HepG2 (cell line): ENCODE measurements around the gene FOXE3. TPM values are rescaled to one million over a fixed set of nuclear protein-coding genes. Genes with fewer than 3 reads are reported as not detected.
A peak's percentile ranks its signal among the peaks of the same experiment; 100 is the strongest.

Source experiments
- ATAC-seq: fragments of 200-7000 bp; cut with Tn5 transposase; 3 replicates; pipeline ENCODE4 v1.9.1; 2020; ENCODE audit warnings: mild to moderate bottlenecking, moderate library complexity
- BruUV-seq: library from RNA; stranded (reverse); fragments of 400-500 nt; replicated peaks from 2 replicates; lab custom pipeline; 2021; lab: Mats Ljungman, UMichigan
- CTCF ChIA-PET: fragments of 300-600 bp; formaldehyde crosslinking; extraction: SDS; loops from one replicate; lab custom pipeline; 2021; ENCODE audit warnings: low total read pairs, inconsistent platforms, low intra/inter-chr PET ratio; lab: Yijun Ruan, JAX
- POLR2A ChIA-PET: fragments of 350-600 bp; sonication (Branson Sonifier 250); formaldehyde crosslinking; loops from one replicate; lab custom pipeline; 2020; ENCODE audit warnings: antibody characterized with exemption, inconsistent platforms; lab: Yijun Ruan, JAX
- DNase-seq: peaks from one replicate; pipeline ENCODE4 v3.0.0-alpha.2; 2015; ENCODE audit warnings: low spot score
- FAIRE-seq: peaks from 3 replicates; lab custom pipeline; 2011; peaks lifted over from hg19 to GRCh38; lab: Jason Lieb, UNC
- H2AFZ ChIP-seq: one replicate; pipeline ENCODE4 v1.6.1; 2011; ENCODE audit warnings: low read length, inconsistent platforms
- H3K27ac ChIP-seq: fragments of 300-600 bp; 3 replicates; pipeline ENCODE4 v1.8.0; 2011; ENCODE audit warnings: mixed run types, mild to moderate bottlenecking, mixed read lengths, low read length, inconsistent platforms; ENCODE audit not compliant: insufficient read depth; ENCODE audit errors: extremely low read length
- H3K27me3 ChIP-seq, 2 experiments: fragments of 200-600 bp in 1 of 2; 2 replicates in 1 of 2; 3 replicates in 1 of 2; pipeline versions ENCODE4 v1.6.0 to v1.8.0; 2011; ENCODE audit warnings: low read length in 2 of 2, mild to moderate bottlenecking in 2 of 2, moderate library complexity in 2 of 2, inconsistent platforms in 1 of 2; ENCODE audit not compliant: insufficient read depth in 2 of 2, control insufficient read depth in 1 of 2
- H3K36me3 ChIP-seq, 2 experiments: fragments of 200-600 bp in 1 of 2; replicated peaks in 1 of 2; 2 replicates in 1 of 2; 3 replicates in 1 of 2; pipeline versions ENCODE4 v1.5.1 to v1.8.0; 2011; ENCODE audit warnings: low read length in 2 of 2, inconsistent platforms in 1 of 2; ENCODE audit not compliant: insufficient read depth in 2 of 2, control insufficient read depth in 1 of 2
- H3K4me1 ChIP-seq: 2 replicates; pipeline ENCODE4 v1.5.1; 2012; ENCODE audit warnings: low read length, inconsistent platforms; ENCODE audit not compliant: insufficient read depth
- H3K4me2 ChIP-seq: 2 replicates; pipeline ENCODE4 v1.6.0; 2011; ENCODE audit warnings: low read depth, low read length, inconsistent platforms
- H3K4me3 ChIP-seq, 3 experiments: fragments of 200-600 bp in 1 of 3; sonication (generic), shearing (Covaris generic) in 1 of 3; replicated peaks in 1 of 3; 2 replicates each; pipeline ENCODE4 v1.5.1; 2011 to 2016; ENCODE audit warnings: low read length in 3 of 3, inconsistent platforms in 2 of 3, low read depth in 2 of 3, mild to moderate bottlenecking in 2 of 3, control low read depth in 1 of 3, mixed read lengths in 1 of 3; ENCODE audit not compliant: insufficient read depth in 1 of 3
- H3K79me2 ChIP-seq: one replicate; pipeline ENCODE4 v1.6.1; 2011; ENCODE audit warnings: low read length, inconsistent platforms; ENCODE audit not compliant: insufficient read depth
- H3K9ac ChIP-seq: 2 replicates; pipeline ENCODE4 v1.6.0; 2011; ENCODE audit warnings: mild to moderate bottlenecking, low read depth, low read length, inconsistent platforms; ENCODE audit not compliant: insufficient read depth
- H3K9me3 ChIP-seq: 2 replicates; pipeline ENCODE4 v1.5.1; 2012; ENCODE audit warnings: mild to moderate bottlenecking, low read length
- H4K20me1 ChIP-seq: 2 replicates; pipeline ENCODE4 v1.6.0; 2011; ENCODE audit warnings: inconsistent platforms, mild to moderate bottlenecking, low read length, moderate library complexity; ENCODE audit not compliant: insufficient read depth
- CEBPB ChIP-seq: IDR thresholded peaks from 2 replicates; pipeline ENCODE4 v1.6.1; 2011; ENCODE audit warnings: low read depth, low read length, improper control_type of control experiment, borderline replicate concordance
- HNF4A ChIP-seq: sonication (generic); formaldehyde crosslinking; IDR thresholded peaks from 2 replicates; pipeline ENCODE4 v1.4.0; 2020; ENCODE audit warnings: missing genetic modification reagents
- NCOR1 ChIP-seq: fragments of 200-600 bp; sonication (generic); IDR thresholded peaks from 2 replicates; pipeline ENCODE4 v1.7.0; 2017; ENCODE audit warnings: antibody characterized with exemption, low read length, borderline replicate concordance
- NFE2L1 ChIP-seq: sonication (generic); formaldehyde crosslinking; IDR thresholded peaks from 2 replicates; pipeline ENCODE4 v1.4.0; 2020; ENCODE audit warnings: missing genetic modification reagents, mild to moderate bottlenecking, borderline replicate concordance
- NFE2L2 ChIP-seq: fragments of 150-350 bp; IDR thresholded peaks from 2 replicates; pipeline ENCODE4 v1.6.1; 2014; ENCODE audit warnings: low read length
- PATZ1 ChIP-seq: sonication (generic); formaldehyde crosslinking; IDR thresholded peaks from 2 replicates; pipeline ENCODE4 v1.4.0; 2020; ENCODE audit warnings: missing genetic modification reagents
- POLR2AphosphoS5 ChIP-seq: IDR thresholded peaks from 2 replicates; pipeline ENCODE4 v1.6.1; 2012; ENCODE audit warnings: low read depth, low read length
- SETDB1 ChIP-seq: sonication (generic); formaldehyde crosslinking; IDR thresholded peaks from 2 replicates; pipeline ENCODE4 v1.5.1; 2020; ENCODE audit warnings: missing genetic modification reagents, mild to moderate bottlenecking, borderline replicate concordance
- ZFP36 ChIP-seq: fragments of 150-350 bp; IDR thresholded peaks from 2 replicates; pipeline ENCODE4 v1.6.1; 2018; ENCODE audit warnings: borderline replicate concordance, low read length, low read depth; ENCODE audit not compliant: partially characterized antibody
- ZNF234 ChIP-seq: sonication (generic); formaldehyde crosslinking; conservative IDR thresholded peaks from 2 replicates; pipeline ENCODE4 v1.5.1; 2020; ENCODE audit warnings: mild to moderate bottlenecking, missing genetic modification reagents
- ZNF605 ChIP-seq: sonication (generic); formaldehyde crosslinking; IDR thresholded peaks from 2 replicates; pipeline ENCODE4 v1.8.0; 2022; ENCODE audit warnings: mild to moderate bottlenecking, missing genetic modification reagents
- ZNF790 ChIP-seq: sonication (generic); formaldehyde crosslinking; IDR thresholded peaks from 2 replicates; pipeline ENCODE4 v1.8.0; 2022; ENCODE audit warnings: missing genetic modification reagents, mild to moderate bottlenecking, borderline replicate concordance
- WGBS: methylation state at CpG from one replicate; pipeline ENCODE4 v1.1.6; 2017; ENCODE audit warnings: low lambda C conversion rate; 5-methylcytosine and 5-hydroxymethylcytosine counted together
- in situ Hi-C: cut with HindIII; loops from 2 replicates; pipeline ENCODE4 v1.10.0; 2017; ENCODE audit warnings: low pct_unique_long_range_greater_than_20kb; ENCODE audit not compliant: extremely low pct_ligation_motif_present
- intact Hi-C: fragments of 100-400 bp; cut with micrococcal nuclease; formaldehyde crosslinking; loops from one replicate; pipeline ENCODE4 v1.10.0; 2022; ENCODE audit not compliant: unreplicated experiment
- polyA plus RNA-seq, 8 experiments: library from polyadenylated mRNA; depleted of rRNA in 3 of 8; stranded (reverse) in 7 of 8; unstranded in 1 of 8; fragments of >200 nt; fragmentation: Illumina TruSeq in 4 of 8; extraction: Trizol in 4 of 8; gene quantifications; 2 replicates each; pipeline versions ENCODE4 v1.2.1 to v1.2.3, GENCODE V29; 2011 to 2016; ENCODE audit warnings: low read depth in 4 of 8, missing spikeins in 1 of 8, mixed read lengths in 1 of 8; ENCODE audit not compliant: insufficient read depth in 1 of 8
- total RNA-seq, 5 experiments: library from RNA; depleted of rRNA; stranded (reverse); fragments of >200 nt; fragmentation: Illumina TruSeq; extraction: Trizol; gene quantifications; 2 replicates each; pipeline ENCODE4 v1.2.3, GENCODE V29; 2016; ENCODE audit warnings: low read depth in 1 of 5
- TF ChIP-seq, protein P1 (sequence below): IDR thresholded peaks from 2 replicates; pipeline ENCODE4 v1.6.1; 2016; ENCODE audit warnings: low read depth, missing genetic modification reagents, missing compliant biosample characterization
- TF ChIP-seq, protein P2 (sequence below): sonication (generic); formaldehyde crosslinking; IDR thresholded peaks from 2 replicates; pipeline ENCODE4 v1.8.1; 2023; ENCODE audit warnings: mild to moderate bottlenecking, missing genetic modification reagents

FOXE3 gene
- total and polyA plus RNA-seq, 2 of the 13 experiments (the other 11 are each of a cell fraction or from before 2014, with no cell fraction given): not detected

GRCh38 chr1:47389731-47390130, 26.4 kb upstream of the FOXE3 start:
- no TSS peak for BruUV-seq
- no peaks in the 10 kb centered on the region for H3K79me2 ChIP-seq
- no peak overlapping the region for H3K4me2 ChIP-seq
- in situ Hi-C loops (loop anchor here (5.0 kb wide), 1 partner anchor 33 kb away; no protein-coding TSS in a partner anchor), intact Hi-C loops (loop anchor here (5.0 kb wide), 1 partner anchor 338 kb away; no protein-coding TSS in a partner anchor)
- H3K27ac ChIP-seq: peak overlapping the region; percentile 75
- no peak overlapping the region for H2AFZ ChIP-seq
- WGBS: 24% methylated on average over 2 of the region's 2 CpGs
- CTCF ChIA-PET: interaction anchor here (1.5 kb wide), 1 partner anchor 34 kb away, joined by 13 read pairs; no protein-coding TSS in a partner anchor
- no peak for FAIRE-seq
- H4K20me1 ChIP-seq: no peaks in the 10 kb centered on the region
- H3K9ac ChIP-seq: no peak overlapping the region
- no peaks in the 10 kb centered on the region for H3K27me3 ChIP-seq
- DNase-seq: peak; percentile 56
- peak; percentile 12 for ATAC-seq
- peaks cover 48% of the 10 kb centered on the region for H3K4me1 ChIP-seq
- H3K36me3 ChIP-seq: no peaks in the 10 kb centered on the region
- H3K4me3 ChIP-seq: no peak overlapping the region
- POLR2A ChIA-PET: interaction anchor here (1.0 to 1.9 kb wide), 2 partner anchors 48 to 56 kb away, joined by 5 to 7 read pairs; partner anchors contain the start of genes CMPK1 and FOXD2
- no peaks in the 10 kb centered on the region for H3K9me3 ChIP-seq
- TF ChIP-seq POLR2AphosphoS5: no peak
- TF ChIP-seq ZNF605 (CRISPR knock-in tag): no peak
- TF ChIP-seq, protein P1, sequence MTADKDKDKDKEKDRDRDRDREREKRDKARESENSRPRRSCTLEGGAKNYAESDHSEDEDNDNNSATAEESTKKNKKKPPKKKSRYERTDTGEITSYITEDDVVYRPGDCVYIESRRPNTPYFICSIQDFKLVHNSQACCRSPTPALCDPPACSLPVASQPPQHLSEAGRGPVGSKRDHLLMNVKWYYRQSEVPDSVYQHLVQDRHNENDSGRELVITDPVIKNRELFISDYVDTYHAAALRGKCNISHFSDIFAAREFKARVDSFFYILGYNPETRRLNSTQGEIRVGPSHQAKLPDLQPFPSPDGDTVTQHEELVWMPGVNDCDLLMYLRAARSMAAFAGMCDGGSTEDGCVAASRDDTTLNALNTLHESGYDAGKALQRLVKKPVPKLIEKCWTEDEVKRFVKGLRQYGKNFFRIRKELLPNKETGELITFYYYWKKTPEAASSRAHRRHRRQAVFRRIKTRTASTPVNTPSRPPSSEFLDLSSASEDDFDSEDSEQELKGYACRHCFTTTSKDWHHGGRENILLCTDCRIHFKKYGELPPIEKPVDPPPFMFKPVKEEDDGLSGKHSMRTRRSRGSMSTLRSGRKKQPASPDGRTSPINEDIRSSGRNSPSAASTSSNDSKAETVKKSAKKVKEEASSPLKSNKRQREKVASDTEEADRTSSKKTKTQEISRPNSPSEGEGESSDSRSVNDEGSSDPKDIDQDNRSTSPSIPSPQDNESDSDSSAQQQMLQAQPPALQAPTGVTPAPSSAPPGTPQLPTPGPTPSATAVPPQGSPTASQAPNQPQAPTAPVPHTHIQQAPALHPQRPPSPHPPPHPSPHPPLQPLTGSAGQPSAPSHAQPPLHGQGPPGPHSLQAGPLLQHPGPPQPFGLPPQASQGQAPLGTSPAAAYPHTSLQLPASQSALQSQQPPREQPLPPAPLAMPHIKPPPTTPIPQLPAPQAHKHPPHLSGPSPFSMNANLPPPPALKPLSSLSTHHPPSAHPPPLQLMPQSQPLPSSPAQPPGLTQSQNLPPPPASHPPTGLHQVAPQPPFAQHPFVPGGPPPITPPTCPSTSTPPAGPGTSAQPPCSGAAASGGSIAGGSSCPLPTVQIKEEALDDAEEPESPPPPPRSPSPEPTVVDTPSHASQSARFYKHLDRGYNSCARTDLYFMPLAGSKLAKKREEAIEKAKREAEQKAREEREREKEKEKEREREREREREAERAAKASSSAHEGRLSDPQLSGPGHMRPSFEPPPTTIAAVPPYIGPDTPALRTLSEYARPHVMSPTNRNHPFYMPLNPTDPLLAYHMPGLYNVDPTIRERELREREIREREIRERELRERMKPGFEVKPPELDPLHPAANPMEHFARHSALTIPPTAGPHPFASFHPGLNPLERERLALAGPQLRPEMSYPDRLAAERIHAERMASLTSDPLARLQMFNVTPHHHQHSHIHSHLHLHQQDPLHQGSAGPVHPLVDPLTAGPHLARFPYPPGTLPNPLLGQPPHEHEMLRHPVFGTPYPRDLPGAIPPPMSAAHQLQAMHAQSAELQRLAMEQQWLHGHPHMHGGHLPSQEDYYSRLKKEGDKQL (CRISPR knock-in tag): no peak
- peak; percentile 67 for TF ChIP-seq HNF4A (CRISPR knock-in tag)
- TF ChIP-seq CEBPB: peak; percentile 75; the same call in 1 of the 2 replicates
- TF ChIP-seq ZNF790 (CRISPR knock-in tag): no peak
- no peak for TF ChIP-seq NFE2L1 (CRISPR knock-in tag)
- no peak for TF ChIP-seq ZNF234 (CRISPR knock-in tag)
- TF ChIP-seq PATZ1 (CRISPR knock-in tag): 0 out of 2 replicates have a peak, but pooled peaks have one; percentile 14
- no peak for TF ChIP-seq SETDB1
- TF ChIP-seq, protein P2, sequence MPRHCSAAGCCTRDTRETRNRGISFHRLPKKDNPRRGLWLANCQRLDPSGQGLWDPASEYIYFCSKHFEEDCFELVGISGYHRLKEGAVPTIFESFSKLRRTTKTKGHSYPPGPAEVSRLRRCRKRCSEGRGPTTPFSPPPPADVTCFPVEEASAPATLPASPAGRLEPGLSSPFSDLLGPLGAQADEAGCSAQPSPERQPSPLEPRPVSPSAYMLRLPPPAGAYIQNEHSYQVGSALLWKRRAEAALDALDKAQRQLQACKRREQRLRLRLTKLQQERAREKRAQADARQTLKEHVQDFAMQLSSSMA: no peak
- no peak for TF ChIP-seq NFE2L2
- no peak for TF ChIP-seq ZFP36
- 0 out of 2 replicates have a peak, but pooled peaks have one; percentile 22 for TF ChIP-seq NCOR1
